ENCODE results near the gene TP53I11.

- TF ChIP-seq, protein P1, sequence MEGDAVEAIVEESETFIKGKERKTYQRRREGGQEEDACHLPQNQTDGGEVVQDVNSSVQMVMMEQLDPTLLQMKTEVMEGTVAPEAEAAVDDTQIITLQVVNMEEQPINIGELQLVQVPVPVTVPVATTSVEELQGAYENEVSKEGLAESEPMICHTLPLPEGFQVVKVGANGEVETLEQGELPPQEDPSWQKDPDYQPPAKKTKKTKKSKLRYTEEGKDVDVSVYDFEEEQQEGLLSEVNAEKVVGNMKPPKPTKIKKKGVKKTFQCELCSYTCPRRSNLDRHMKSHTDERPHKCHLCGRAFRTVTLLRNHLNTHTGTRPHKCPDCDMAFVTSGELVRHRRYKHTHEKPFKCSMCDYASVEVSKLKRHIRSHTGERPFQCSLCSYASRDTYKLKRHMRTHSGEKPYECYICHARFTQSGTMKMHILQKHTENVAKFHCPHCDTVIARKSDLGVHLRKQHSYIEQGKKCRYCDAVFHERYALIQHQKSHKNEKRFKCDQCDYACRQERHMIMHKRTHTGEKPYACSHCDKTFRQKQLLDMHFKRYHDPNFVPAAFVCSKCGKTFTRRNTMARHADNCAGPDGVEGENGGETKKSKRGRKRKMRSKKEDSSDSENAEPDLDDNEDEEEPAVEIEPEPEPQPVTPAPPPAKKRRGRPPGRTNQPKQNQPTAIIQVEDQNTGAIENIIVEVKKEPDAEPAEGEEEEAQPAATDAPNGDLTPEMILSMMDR (IDR thresholded peaks at IDR 0.05; ENCODE audit: insufficient read depth, low read length, poor library complexity, severe bottlenecking), result no peak
- no peak for TF ChIP-seq EZH2phosphoT487 (conservative IDR thresholded peaks at IDR 0.05; ENCODE audit: low read length)
These were observed 11.8 kb upstream of the TP53I11 start for GRCh38 chr11:44962464-44962863.
